HCT116 (cell line): ENCODE measurements around the gene ELFN2. TPM values are rescaled to one million over a fixed set of nuclear protein-coding genes. Genes with fewer than 3 reads are reported as not detected.

Experiments used
- ATAC-seq: fragments of 200-7000 bp; cut with Tn5 transposase; 2 replicates; pipeline ENCODE4 v1.9.1; 2020; ENCODE audit warnings: mild to moderate bottlenecking, moderate library complexity
- BruUV-seq: library from RNA; stranded (reverse); fragments of 400-500 nt; replicated peaks from 2 replicates; lab custom pipeline; 2021; lab: Mats Ljungman, UMichigan
- CTCF ChIA-PET: fragments of 300-600 bp; sonication (Branson Sonifier 250); formaldehyde crosslinking; loops from one replicate; lab custom pipeline; 2021; ENCODE audit warnings: antibody characterized with exemption; lab: Charles Lee
- POLR2A ChIA-PET: fragments of 300-600, 350-600 bp; sonication (Branson Sonifier 250); formaldehyde crosslinking; loops from one replicate; lab custom pipeline; 2021; ENCODE audit warnings: antibody characterized with exemption; lab: Charles Lee
- RAD21 ChIA-PET, 2 experiments: fragments of 300-600 bp; sonication (Branson Sonifier 250); formaldehyde crosslinking; loops; one replicate each; lab custom pipeline; 2023; ENCODE audit warnings: low total read pairs in 2 of 2; ENCODE audit not compliant: uncharacterized antibody in 2 of 2, unreplicated experiment in 2 of 2, low non-redundant PET in 1 of 2; lab: Charles Lee
- DNase-seq: peaks from one replicate; pipeline ENCODE4 v3.0.0-alpha.2; 2010; ENCODE audit warnings: low read depth, low spot score
- H2AFZ ChIP-seq: fragments of 200-600 bp; shearing (Covaris generic), sonication (generic); 2 replicates; pipeline ENCODE4 v1.6.1; 2017; ENCODE audit warnings: low read depth, mixed run types, mixed read lengths, antibody characterized with exemption, low read length; ENCODE audit not compliant: poor library complexity, severe bottlenecking
- H3K27ac ChIP-seq: 2 replicates; pipeline ENCODE4 v1.5.1; 2012; ENCODE audit warnings: low read depth, low read length
- H3K27me3 ChIP-seq: fragments of 200-600 bp; sonication (generic); 2 replicates; pipeline ENCODE4 v1.6.1; 2016; ENCODE audit warnings: mixed run types, low read length, mixed read lengths; ENCODE audit not compliant: insufficient read depth
- H3K36me3 ChIP-seq, 2 experiments: fragments of 200-500 bp in 1 of 2; fragments of 200-600 bp in 1 of 2; sonication (Bioruptor generic) in 1 of 2; sonication (generic) in 1 of 2; 2 replicates each; pipeline versions ENCODE4 v1.5.1 to v1.6.1; 2014 to 2016; ENCODE audit warnings: low read length in 2 of 2, inconsistent platforms in 1 of 2, mixed read lengths in 1 of 2, mixed run types in 1 of 2; ENCODE audit not compliant: insufficient read depth in 2 of 2, control insufficient read depth in 1 of 2
- H3K4me1 ChIP-seq, 2 experiments: fragments of 200-600 bp in 1 of 2; sonication (generic) in 1 of 2; 2 replicates each; pipeline versions ENCODE4 v1.5.1 to v1.6.1; 2012 to 2017; ENCODE audit warnings: low read length in 2 of 2, inconsistent platforms in 1 of 2, mild to moderate bottlenecking in 1 of 2, mixed read lengths in 1 of 2, mixed run types in 1 of 2, moderate library complexity in 1 of 2; ENCODE audit not compliant: insufficient read depth in 2 of 2, control insufficient read depth in 1 of 2
- H3K4me2 ChIP-seq: fragments of 200-600 bp; sonication (generic); 2 replicates; pipeline ENCODE4 v1.6.1; 2017; ENCODE audit warnings: mixed run types, low read length, mixed read lengths
- H3K4me3 ChIP-seq, 2 experiments: fragments of 200-600 bp in 1 of 2; sonication (generic) in 1 of 2; replicated peaks in 1 of 2; 2 replicates each; pipeline ENCODE4 v1.5.1; 2011 to 2016; ENCODE audit warnings: low read length in 2 of 2, control low read depth in 1 of 2, low read depth in 1 of 2, mild to moderate bottlenecking in 1 of 2, mixed read lengths in 1 of 2, mixed run types in 1 of 2
- H3K79me2 ChIP-seq: fragments of 200-600 bp; sonication (generic); 2 replicates; pipeline ENCODE4 v1.6.1; 2017; ENCODE audit warnings: mild to moderate bottlenecking, mixed run types, low read length, moderate library complexity, mixed read lengths; ENCODE audit not compliant: insufficient read depth
- H3K9ac ChIP-seq: fragments of 200-600 bp; sonication (generic); 2 replicates; pipeline ENCODE4 v1.6.1; 2016; ENCODE audit warnings: low read length, mixed read lengths
- H3K9me2 ChIP-seq: fragments of 200-600 bp; sonication (generic), shearing (Covaris generic); 2 replicates; pipeline ENCODE4 v1.6.1; 2017; ENCODE audit warnings: mixed run types, mild to moderate bottlenecking, moderate library complexity; ENCODE audit not compliant: insufficient read depth
- H3K9me3 ChIP-seq, 2 experiments: fragments of 200-500 bp in 1 of 2; fragments of 200-600 bp in 1 of 2; sonication (Bioruptor generic) in 1 of 2; sonication (generic) in 1 of 2; 2 replicates each; pipeline ENCODE4 v1.6.1; 2014 to 2017; ENCODE audit warnings: low read length in 2 of 2, mixed read lengths in 2 of 2, inconsistent platforms in 1 of 2, low read depth in 1 of 2, mild to moderate bottlenecking in 1 of 2, mixed run types in 1 of 2, moderate library complexity in 1 of 2; ENCODE audit not compliant: control insufficient read depth in 1 of 2, insufficient read depth in 1 of 2
- H4K20me1 ChIP-seq: fragments of 200-600 bp; sonication (generic), shearing (Covaris generic); 2 replicates; pipeline ENCODE4 v1.6.1; 2017; ENCODE audit warnings: mixed run types, mild to moderate bottlenecking, moderate library complexity; ENCODE audit not compliant: insufficient read depth
- EZH2phosphoT487 ChIP-seq: fragments of 200-600 bp; IDR thresholded peaks from 2 replicates; pipeline ENCODE4 v1.6.1; 2018; ENCODE audit warnings: antibody characterized with exemption, borderline replicate concordance
- FOSL1 ChIP-seq: IDR thresholded peaks from 2 replicates; pipeline ENCODE4 v1.6.1; 2012; ENCODE audit warnings: low read depth
- JUND ChIP-seq: IDR thresholded peaks from 2 replicates; pipeline ENCODE4 v1.6.1; 2012
- MAX ChIP-seq: IDR thresholded peaks from 2 replicates; pipeline ENCODE4 v1.6.1; 2012
- POLR2AphosphoS5 ChIP-seq: IDR thresholded peaks from 2 replicates; pipeline ENCODE4 v1.6.1; 2011; ENCODE audit warnings: mild to moderate bottlenecking, low read depth, low read length, moderate library complexity
- SP1 ChIP-seq: IDR thresholded peaks from 2 replicates; pipeline ENCODE4 v1.6.1; 2012; ENCODE audit warnings: low read depth
- SRF ChIP-seq: IDR thresholded peaks from 2 replicates; pipeline ENCODE4 v1.6.1; 2012; ENCODE audit warnings: low read depth
- TCF7L2 ChIP-seq: IDR thresholded peaks from 2 replicates; pipeline ENCODE4 v1.7.0; 2011; ENCODE audit warnings: borderline replicate concordance, inconsistent platforms; ENCODE audit not compliant: insufficient read depth, insufficient read length; ENCODE audit errors: extremely low read depth
- ZBTB33 ChIP-seq: IDR thresholded peaks from 2 replicates; pipeline ENCODE4 v1.6.1; 2011; ENCODE audit warnings: mild to moderate bottlenecking, low read length, moderate library complexity; ENCODE audit not compliant: insufficient replicate concordance; ENCODE audit errors: extremely low read depth
- intact Hi-C: fragments of 100-400 bp; cut with micrococcal nuclease; formaldehyde crosslinking; loops from 2 replicates; pipeline ENCODE4 v1.10.0; 2022
- total RNA-seq: library from RNA; stranded (reverse); gene quantifications from one replicate; pipeline ENCODE4 v1.2.1, GENCODE V29; 2021; ENCODE audit not compliant: unreplicated experiment
- TF ChIP-seq, protein P1 (sequence below): IDR thresholded peaks from 2 replicates; pipeline ENCODE4 v1.6.1; 2012

Gene ELFN2
- total RNA-seq, 1 experiment from 2014 or later: 45.4 TPM

DNA sequence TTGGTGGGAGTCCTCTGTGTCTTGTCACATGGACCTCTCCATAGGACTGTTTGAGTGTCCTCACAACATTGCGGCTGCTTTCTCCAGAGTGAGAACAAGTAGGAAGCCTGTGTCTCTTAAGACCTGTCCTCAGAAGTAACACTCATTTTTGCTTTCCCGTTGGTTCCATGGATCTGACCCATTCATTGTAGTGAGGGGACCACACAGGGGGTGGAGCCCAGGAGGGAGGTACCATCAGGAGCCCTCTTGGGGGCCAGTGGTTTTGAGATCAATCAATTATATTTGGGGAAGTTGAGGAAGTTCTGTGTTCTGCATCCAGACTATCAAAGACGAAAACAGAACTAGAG is 5.4 kb upstream of the ELFN2 start:
- Histone ChIP-seq H2AFZ (no peak overlapping the region), H3K9me2 (no peaks in the 10 kb centered on the region), H3K9ac (peak overlapping the region; percentile 44), H3K27me3 (no peaks in the 10 kb centered on the region), H3K79me2 (peaks cover 8% of the 10 kb centered on the region; the same call in 1 of the 2 replicates), H3K4me1 (peaks cover 55 to 78% of the 10 kb centered on the region in 2 experiments), H3K4me2 (peak overlapping the region; percentile 60), H3K27ac (peak overlapping the region; percentile 86), H3K9me3 (peaks cover 0 to 12% of the 10 kb centered on the region in 2 experiments; a peak in 1 of 4 replicates), H3K36me3 (no peaks in the 10 kb centered on the region), H4K20me1 (no peaks in the 10 kb centered on the region), H3K4me3 (peak overlapping the region in 1 of 2 experiments; percentile 15; a peak in 2 of 4 replicates)
- BruUV-seq: TSS peak; percentile 48
- ChIA-PET POLR2A (interaction anchor here (1.0 to 2.4 kb wide), 2 partner anchors 10 to 106 kb away, joined by 3 to 5 read pairs; no protein-coding TSS in a partner anchor), RAD21 (interaction anchor here (0.7 to 1.5 kb wide), 4 partner anchors 24 to 175 kb away, joined by 3 to 7 read pairs (median 4); no protein-coding TSS in a partner anchor), CTCF (interaction anchor here (1.0 to 5.7 kb wide), 2 partner anchors 116 to 174 kb away, joined by 3 to 47 read pairs; no protein-coding TSS in a partner anchor)
- ATAC-seq: 0 out of 2 replicates have a peak, but pooled peaks have one; percentile 1
- TF ChIP-seq EZH2phosphoT487: no peak
- TF ChIP-seq POLR2AphosphoS5: 0 out of 2 replicates have a peak, but pooled peaks have one; percentile 2
- DNase-seq: no peak
- intact Hi-C loops: loop anchor here (1.0 kb wide), 1 partner anchor 23 kb away; no protein-coding TSS in a partner anchor

- H3K27me3 ChIP-seq: no peaks in the 10 kb centered on the region
- no peaks in the 10 kb centered on the region for H3K9me2 ChIP-seq
- peak overlapping the region; percentile 86 for H3K27ac ChIP-seq
- ATAC-seq (peak; percentile 71), DNase-seq (peak; percentile 89)
- H3K4me1 ChIP-seq: peaks cover 55 to 78% of the 10 kb centered on the region in 2 experiments
- no peak overlapping the region for H2AFZ ChIP-seq
- peak overlapping the region; percentile 44 for H3K9ac ChIP-seq
- ChIA-PET POLR2A (interaction anchor here (0.6 to 2.4 kb wide), 6 partner anchors 10 to 157 kb away, joined by 3 to 9 read pairs (median 4); no protein-coding TSS in a partner anchor), RAD21 (interaction anchor here (0.6 to 1.5 kb wide), 9 partner anchors 10 to 176 kb away, joined by 3 to 7 read pairs (median 4); no protein-coding TSS in a partner anchor), CTCF (interaction anchor here (1.0 to 5.7 kb wide), 4 partner anchors 10 to 173 kb away, joined by 3 to 47 read pairs (median 4); no protein-coding TSS in a partner anchor)
- intact Hi-C loops: loop anchor here (1.0 kb wide), 1 partner anchor 23 kb away; no protein-coding TSS in a partner anchor
- H3K79me2 ChIP-seq: peaks cover 11% of the 10 kb centered on the region; the same call in 1 of the 2 replicates
- BruUV-seq: no TSS peak
- H3K9me3 ChIP-seq: peaks cover 0 to 12% of the 10 kb centered on the region in 2 experiments; a peak in 1 of 4 replicates
- H3K4me2 ChIP-seq: peak overlapping the region; percentile 60
- H3K4me3 ChIP-seq: peak overlapping the region in 1 of 2 experiments; percentile 15; a peak in 3 of 4 replicates
- H4K20me1 ChIP-seq: no peaks in the 10 kb centered on the region
- H3K36me3 ChIP-seq: no peaks in the 10 kb centered on the region
- TF ChIP-seq ZBTB33 (no peak), JUND (no peak), POLR2AphosphoS5 (peak; percentile 42; the same call in 1 of the 2 replicates), TCF7L2 (peak; percentile 37), SP1 (no peak), SRF (no peak), MAX (no peak), EZH2phosphoT487 (no peak), FOSL1 (no peak)
- TF ChIP-seq, protein P1, sequence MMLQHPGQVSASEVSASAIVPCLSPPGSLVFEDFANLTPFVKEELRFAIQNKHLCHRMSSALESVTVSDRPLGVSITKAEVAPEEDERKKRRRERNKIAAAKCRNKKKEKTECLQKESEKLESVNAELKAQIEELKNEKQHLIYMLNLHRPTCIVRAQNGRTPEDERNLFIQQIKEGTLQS: no peak
Measured at GRCh38 chr22:37431801-37432707, 4.8 kb upstream of the ELFN2 start.
